Measurements from ENCODE around the gene ADAMTS12. TPM values are rescaled to one million over a fixed set of nuclear protein-coding genes. Genes with fewer than 3 reads are reported as not detected.
A peak's percentile ranks its signal among the peaks of the same experiment; 100 is the strongest.
"Not testable (repeated sequence)": the region's sequence is repeated elsewhere in the genome, so short reads cannot be mapped to it uniquely, and the experiment has no call there.

The ADAMTS12 gene
- total RNA-seq, 1 experiment from 2014 or later = 6.2 TPM

- Histone ChIP-seq H3K9me3 (ENCODE audit: control insufficient read depth, low read depth, low read length) (peaks cover 4% of the 10 kb centered on the region), H3K56ac (ENCODE audit: insufficient read length, low read depth, low read length) (no peak overlapping the region), H4K5ac (ENCODE audit: insufficient read length, low read depth, low read length) (no peak overlapping the region), H2BK5ac (ENCODE audit: insufficient read length, low read length) (no peak overlapping the region), H3K4ac (ENCODE audit: low read depth, low read length) (no peak overlapping the region), H2BK15ac (ENCODE audit: low read depth, low read length) (no peak overlapping the region), H3K4me2 (ENCODE audit: insufficient read depth, insufficient read length, low read length) (no peak overlapping the region), H3K18ac (ENCODE audit: insufficient read length, low read depth, low read length) (no peak overlapping the region), H3K14ac (ENCODE audit: insufficient read depth, low read length) (no peak overlapping the region), H3K23ac (ENCODE audit: insufficient read length, low read depth, low read length) (no peak overlapping the region), H2AFZ (ENCODE audit: low read length) (no peak overlapping the region), H3T11ph (ENCODE audit: low read length) (no peak overlapping the region), H4K91ac (ENCODE audit: insufficient read length, low read depth, low read length) (no peak overlapping the region), H3K27me3 (ENCODE audit: insufficient read depth, low read length) (no peaks in the 10 kb centered on the region), H2AK5ac (ENCODE audit: insufficient read length, low read length) (no peak overlapping the region), H4K8ac (replicated peaks; ENCODE audit: insufficient read length, low read depth, low read length) (no peak overlapping the region), H4K20me1 (ENCODE audit: control insufficient read depth, insufficient read depth, insufficient read length) (no peaks in the 10 kb centered on the region), H2BK120ac (ENCODE audit: low read depth, low read length, poor library complexity, severe bottlenecking) (no peak overlapping the region), H2BK20ac (ENCODE audit: low read depth, low read length, poor library complexity, severe bottlenecking) (no peak overlapping the region), H3K9ac (ENCODE audit: extremely low read depth, insufficient read length, low read length) (no peak overlapping the region), H2BK12ac (ENCODE audit: insufficient read length, low read depth, low read length) (no peak overlapping the region), H3K79me2 (ENCODE audit: insufficient read depth, low read length) (no peaks in the 10 kb centered on the region), H3K79me1 (ENCODE audit: insufficient read depth, low read depth, low read length, poor library complexity, severe bottlenecking) (no peaks in the 10 kb centered on the region), H3K27ac (ENCODE audit: insufficient read length, low read depth, low read length) (no peak overlapping the region), H3K4me1 (ENCODE audit: insufficient read depth, low read length) (no peaks in the 10 kb centered on the region), H3K23me2 (ENCODE audit: insufficient read length, low read depth, low read length, poor library complexity, severe bottlenecking) (no peaks in the 10 kb centered on the region)
- no peak for TF ChIP-seq CTCF (conservative IDR thresholded peaks at IDR 0.05)
- peaks cover 32 to 51% (median 40%) of the 10 kb centered on the region in 3 experiments for H3K36me3 Mint-ChIP-seq (ENCODE audit: insufficient read depth in 1 of 3, low read depth in 3 of 3)
- no peak overlapping the region for H3K27ac Mint-ChIP-seq
- no peak overlapping the region for H3K4me3 Mint-ChIP-seq
- H3K4me1 Mint-ChIP-seq = peaks cover 11 to 13% of the 10 kb centered on the region in 2 experiments
- no peak for DNase-seq
- H3K9me3 Mint-ChIP-seq = peaks cover 34 to 39% of the 10 kb centered on the region in 2 experiments
- H3K27me3 Mint-ChIP-seq (ENCODE audit: low read depth) = no peaks in the 10 kb centered on the region
- no CpG with 5 or more reads among the region's 1 CpG for WGBS (ENCODE audit: extremely low coverage, insufficient read length, low lambda C conversion rate)
Measured at GRCh38 chr5:33867241-33867640, 24.5 kb downstream of the ADAMTS12 start.

GRCh38 chr5:33859177-33859576 lies 32.6 kb downstream of the ADAMTS12 start:
- peak; percentile 55 for DNase-seq
- H3K4me1 ChIP-seq (ENCODE audit: insufficient read depth, low read length); H3K27ac ChIP-seq (ENCODE audit: insufficient read length, low read depth, low read length); H3K9ac ChIP-seq (ENCODE audit: extremely low read depth, insufficient read length, low read length); H4K20me1 ChIP-seq (ENCODE audit: control insufficient read depth, insufficient read depth, insufficient read length); H3K9me3 Mint-ChIP-seq; H2BK20ac ChIP-seq (ENCODE audit: low read depth, low read length, poor library complexity, severe bottlenecking); H3K4ac ChIP-seq (ENCODE audit: low read depth, low read length); H4K91ac ChIP-seq (ENCODE audit: insufficient read length, low read depth, low read length); H3K27ac Mint-ChIP-seq; H3K9me3 ChIP-seq (ENCODE audit: control insufficient read depth, low read depth, low read length); H2BK5ac ChIP-seq (ENCODE audit: insufficient read length, low read length); H3K27me3 Mint-ChIP-seq (ENCODE audit: low read depth); H3K36me3 Mint-ChIP-seq (ENCODE audit: insufficient read depth in 1 of 3, low read depth in 3 of 3); H3K23ac ChIP-seq (ENCODE audit: insufficient read length, low read depth, low read length); H2BK12ac ChIP-seq (ENCODE audit: insufficient read length, low read depth, low read length); H3T11ph ChIP-seq (ENCODE audit: low read length); H3K27me3 ChIP-seq (ENCODE audit: insufficient read depth, low read length); H2BK15ac ChIP-seq (ENCODE audit: low read depth, low read length); H3K4me2 ChIP-seq (ENCODE audit: insufficient read depth, insufficient read length, low read length); H2AFZ ChIP-seq (ENCODE audit: low read length); H4K5ac ChIP-seq (ENCODE audit: insufficient read length, low read depth, low read length); H4K8ac ChIP-seq (replicated peaks; ENCODE audit: insufficient read length, low read depth, low read length); H3K56ac ChIP-seq (ENCODE audit: insufficient read length, low read depth, low read length); H3K23me2 ChIP-seq (ENCODE audit: insufficient read length, low read depth, low read length, poor library complexity, severe bottlenecking); H2BK120ac ChIP-seq (ENCODE audit: low read depth, low read length, poor library complexity, severe bottlenecking); H3K18ac ChIP-seq (ENCODE audit: insufficient read length, low read depth, low read length); H3K79me1 ChIP-seq (ENCODE audit: insufficient read depth, low read depth, low read length, poor library complexity, severe bottlenecking); H3K4me3 Mint-ChIP-seq; H2AK5ac ChIP-seq (ENCODE audit: insufficient read length, low read length); H3K79me2 ChIP-seq (ENCODE audit: insufficient read depth, low read length): not testable (repeated sequence)
- H3K14ac ChIP-seq (ENCODE audit: insufficient read depth, low read length) = peak overlapping the region; percentile 78; the same call in 1 of the 2 replicates
- peaks cover 39 to 51% of the 10 kb centered on the region in 2 experiments for H3K4me1 Mint-ChIP-seq
- WGBS (ENCODE audit: extremely low coverage, insufficient read length, low lambda C conversion rate) = no CpG with 5 or more reads among the region's 4 CpGs

Data from H9 (cell line).